IPS-20b (cell line): ENCODE data around the gene CACNA1I.

ENCODE experiments used
- H3K27ac ChIP-seq: one replicate; pipeline ENCODE4 v1.5.1; 2013; ENCODE audit warnings: low read length
- H3K27me3 ChIP-seq: 2 replicates; pipeline ENCODE4 v1.6.1; 2013; ENCODE audit warnings: mild to moderate bottlenecking, low read length, inconsistent platforms; ENCODE audit not compliant: insufficient read depth
- H3K36me3 ChIP-seq: 2 replicates; pipeline ENCODE4 v1.6.1; 2013; ENCODE audit warnings: low read depth, mild to moderate bottlenecking, inconsistent platforms, low read length, moderate library complexity; ENCODE audit not compliant: insufficient read depth
- H3K4me1 ChIP-seq: 2 replicates; pipeline ENCODE4 v1.6.1; 2013; ENCODE audit warnings: mild to moderate bottlenecking, control low read depth, inconsistent platforms, low read length, moderate library complexity; ENCODE audit not compliant: insufficient read depth
- H3K4me3 ChIP-seq: 2 replicates; pipeline ENCODE4 v1.5.1; 2013; ENCODE audit warnings: mild to moderate bottlenecking, low read length, inconsistent platforms
- H3K9ac ChIP-seq: 2 replicates; pipeline ENCODE4 v1.6.1; 2013; ENCODE audit warnings: low read depth, mild to moderate bottlenecking, inconsistent platforms, low read length, moderate library complexity
- H3K9me3 ChIP-seq: 2 replicates; pipeline ENCODE4 v1.6.1; 2013; ENCODE audit warnings: mild to moderate bottlenecking, low read depth, low read length, inconsistent platforms; ENCODE audit not compliant: insufficient read depth

CACNA1I gene

DNA sequence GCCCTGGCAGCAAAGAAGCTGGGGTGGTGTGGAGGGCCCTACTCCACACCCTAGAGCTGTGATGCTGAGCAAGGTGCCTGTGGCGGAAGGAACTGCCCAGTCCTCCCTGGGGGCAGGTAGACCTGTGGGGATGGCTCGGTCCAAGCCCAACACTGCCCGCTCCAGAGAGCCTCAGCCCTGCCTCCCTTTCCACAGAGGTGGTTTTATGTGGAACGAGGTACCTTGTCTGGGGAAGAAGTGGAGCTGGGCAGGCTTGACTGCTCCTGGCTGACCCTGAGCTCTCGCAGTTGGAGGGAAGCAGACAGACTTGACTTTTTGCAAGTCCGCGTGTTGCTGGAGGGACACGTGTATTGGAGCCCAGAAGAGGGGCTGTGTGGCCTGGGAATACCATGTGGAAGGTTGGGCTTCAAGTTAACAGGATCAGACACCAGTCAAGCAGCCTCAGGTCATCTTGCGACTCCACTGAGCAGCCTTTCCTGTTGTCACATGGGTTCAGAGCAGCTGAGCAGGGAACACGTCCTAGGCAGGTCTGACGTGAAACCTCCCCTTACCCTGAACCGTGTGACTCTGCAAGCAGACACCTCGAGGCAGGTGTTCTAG, 117.7 kb downstream of the CACNA1I start:
- H3K36me3 ChIP-seq = no peaks in the 10 kb centered on the region
- H3K27me3 ChIP-seq = no peaks in the 10 kb centered on the region
- no peaks in the 10 kb centered on the region for H3K9me3 ChIP-seq
- no peak overlapping the region for H3K4me3 ChIP-seq
- no peak overlapping the region for H3K9ac ChIP-seq
- H3K4me1 ChIP-seq = no peaks in the 10 kb centered on the region
- H3K27ac ChIP-seq = no peak overlapping the region

DNA sequence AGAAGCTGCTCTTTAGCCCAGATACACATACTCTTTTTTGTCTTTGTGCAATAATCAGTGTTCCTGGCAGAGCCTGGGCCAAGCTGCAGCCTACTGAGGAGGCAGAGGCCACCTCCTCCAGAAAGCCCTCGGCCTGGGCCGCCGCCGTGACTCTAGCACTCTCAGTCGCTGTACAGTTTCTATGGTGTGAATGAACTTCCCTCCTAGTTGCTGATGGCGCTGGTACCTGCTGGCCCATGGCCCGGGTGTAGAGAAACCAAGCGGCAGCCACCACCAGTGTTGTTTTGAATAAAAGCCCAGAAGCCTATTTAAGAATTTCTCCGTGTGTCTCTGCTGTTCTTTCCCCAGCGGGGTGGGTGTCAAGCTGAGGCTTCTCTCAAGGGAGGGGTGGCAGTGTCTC, 118.9 kb downstream of the CACNA1I start:
- no peak overlapping the region for H3K4me3 ChIP-seq
- no peaks in the 10 kb centered on the region for H3K4me1 ChIP-seq
- no peaks in the 10 kb centered on the region for H3K9me3 ChIP-seq
- no peak overlapping the region for H3K9ac ChIP-seq
- H3K27ac ChIP-seq = no peak overlapping the region
- no peaks in the 10 kb centered on the region for H3K27me3 ChIP-seq
- no peaks in the 10 kb centered on the region for H3K36me3 ChIP-seq

DNA sequence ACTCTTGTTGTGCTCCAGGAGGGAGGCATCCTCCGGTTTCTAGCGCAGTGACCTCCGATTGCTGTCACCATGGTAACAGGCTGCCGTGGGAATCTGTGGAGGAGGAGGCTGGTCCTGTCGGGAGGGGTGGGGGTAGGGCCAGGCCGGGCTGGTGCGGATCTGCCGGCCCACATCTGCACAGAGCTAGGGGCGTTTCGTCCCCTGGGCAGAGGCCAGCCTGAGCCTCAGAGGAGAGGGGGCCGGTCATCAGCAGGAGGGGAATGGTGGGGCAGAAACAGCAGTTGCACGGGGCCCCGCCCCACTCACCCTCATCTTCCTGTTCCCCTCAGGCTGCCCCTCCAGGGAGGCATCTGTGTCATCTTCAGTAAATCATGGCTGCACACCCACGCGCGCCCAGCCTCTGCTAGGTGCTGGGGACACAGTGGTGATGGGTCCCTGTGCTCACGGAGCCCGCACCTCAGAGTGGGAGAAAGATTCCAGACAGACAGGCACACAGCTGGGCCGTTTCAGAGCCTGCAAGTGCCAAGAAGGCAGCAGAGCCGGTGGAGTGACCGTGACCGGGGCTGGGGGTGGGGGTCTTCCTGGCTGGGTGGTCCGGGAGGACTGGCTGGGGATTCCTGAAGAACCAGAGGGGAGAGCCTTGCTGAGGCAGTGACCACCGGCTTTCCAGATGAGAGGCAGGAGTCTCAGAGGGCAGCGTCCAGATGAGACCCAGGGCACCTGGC, 120.5 kb downstream of the CACNA1I start:
- Histone ChIP-seq H3K36me3 (no peaks in the 10 kb centered on the region), H3K9me3 (no peaks in the 10 kb centered on the region), H3K4me3 (peak overlapping the region; percentile 22; the same call in 1 of the 2 replicates), H3K4me1 (no peaks in the 10 kb centered on the region), H3K27me3 (no peaks in the 10 kb centered on the region), H3K9ac (no peak overlapping the region), H3K27ac (no peak overlapping the region)

DNA sequence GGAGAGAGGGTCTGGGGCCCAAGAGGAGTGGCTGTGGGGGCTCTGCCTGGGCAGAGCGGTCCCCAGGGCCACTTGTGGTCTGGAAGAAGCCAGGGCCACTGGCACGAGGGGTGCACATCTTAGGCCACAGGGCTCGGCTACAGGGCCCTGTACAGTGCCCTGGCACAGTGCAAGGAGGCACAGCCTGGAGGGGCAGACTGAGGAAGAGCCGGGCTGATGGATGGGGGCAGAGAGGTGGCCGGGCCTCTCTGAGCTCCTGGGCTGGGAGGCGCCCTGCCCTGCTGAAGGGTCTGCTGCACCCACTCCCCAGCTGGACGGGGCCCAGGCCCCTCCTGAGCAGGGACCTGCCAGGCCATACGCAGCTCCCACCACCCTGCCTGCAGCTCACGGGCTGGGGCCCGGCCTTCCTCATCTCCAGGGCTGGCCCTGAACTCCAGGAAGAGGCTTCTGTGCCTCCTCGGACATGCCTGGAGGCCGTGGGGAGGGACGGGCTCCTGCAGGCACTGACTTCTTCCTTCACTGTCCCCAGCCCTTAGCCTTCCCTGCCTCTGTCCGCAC, 123.5 kb downstream of the CACNA1I start:
- no peaks in the 10 kb centered on the region for H3K9me3 ChIP-seq
- H3K27ac ChIP-seq = no peak overlapping the region
- H3K36me3 ChIP-seq = no peaks in the 10 kb centered on the region
- no peak overlapping the region for H3K4me3 ChIP-seq
- no peaks in the 10 kb centered on the region for H3K27me3 ChIP-seq
- no peaks in the 10 kb centered on the region for H3K4me1 ChIP-seq
- no peak overlapping the region for H3K9ac ChIP-seq

DNA sequence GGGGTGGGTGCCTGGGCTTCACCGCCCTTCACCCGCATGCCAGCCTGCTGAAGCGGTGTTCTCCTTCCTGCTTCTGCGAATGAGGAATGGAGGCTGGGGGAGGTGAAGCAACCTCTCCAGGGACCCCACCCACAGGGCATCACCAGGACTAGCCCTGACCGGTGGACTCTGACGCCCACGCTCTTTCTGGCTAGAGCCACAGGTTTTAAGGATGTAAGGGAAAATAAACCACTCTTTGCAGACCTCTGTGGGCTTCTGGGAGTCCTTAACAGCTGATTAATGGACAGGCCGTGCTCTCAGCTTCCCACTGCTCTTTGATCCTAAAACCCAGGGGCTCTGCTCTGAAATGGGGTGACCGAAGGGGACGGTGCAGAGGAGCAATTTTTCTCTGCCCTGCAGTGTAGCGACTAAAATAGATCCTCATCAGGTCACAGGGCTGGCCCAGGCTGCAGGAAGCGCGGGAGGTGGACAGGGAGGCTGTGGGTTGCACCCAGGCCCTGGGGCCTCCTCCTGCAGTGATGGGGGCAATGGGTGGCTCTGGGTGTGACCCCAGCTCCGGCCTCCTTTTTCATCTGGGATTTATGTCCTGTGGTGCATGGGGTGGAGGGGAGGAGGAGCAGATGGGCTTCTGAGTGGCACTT, 127.4 kb downstream of the CACNA1I start:
- Histone ChIP-seq H3K36me3 (no peaks in the 10 kb centered on the region), H3K4me3 (no peak overlapping the region), H3K9me3 (no peaks in the 10 kb centered on the region), H3K4me1 (no peaks in the 10 kb centered on the region), H3K27me3 (no peaks in the 10 kb centered on the region), H3K9ac (no peak overlapping the region), H3K27ac (no peak overlapping the region)

DNA sequence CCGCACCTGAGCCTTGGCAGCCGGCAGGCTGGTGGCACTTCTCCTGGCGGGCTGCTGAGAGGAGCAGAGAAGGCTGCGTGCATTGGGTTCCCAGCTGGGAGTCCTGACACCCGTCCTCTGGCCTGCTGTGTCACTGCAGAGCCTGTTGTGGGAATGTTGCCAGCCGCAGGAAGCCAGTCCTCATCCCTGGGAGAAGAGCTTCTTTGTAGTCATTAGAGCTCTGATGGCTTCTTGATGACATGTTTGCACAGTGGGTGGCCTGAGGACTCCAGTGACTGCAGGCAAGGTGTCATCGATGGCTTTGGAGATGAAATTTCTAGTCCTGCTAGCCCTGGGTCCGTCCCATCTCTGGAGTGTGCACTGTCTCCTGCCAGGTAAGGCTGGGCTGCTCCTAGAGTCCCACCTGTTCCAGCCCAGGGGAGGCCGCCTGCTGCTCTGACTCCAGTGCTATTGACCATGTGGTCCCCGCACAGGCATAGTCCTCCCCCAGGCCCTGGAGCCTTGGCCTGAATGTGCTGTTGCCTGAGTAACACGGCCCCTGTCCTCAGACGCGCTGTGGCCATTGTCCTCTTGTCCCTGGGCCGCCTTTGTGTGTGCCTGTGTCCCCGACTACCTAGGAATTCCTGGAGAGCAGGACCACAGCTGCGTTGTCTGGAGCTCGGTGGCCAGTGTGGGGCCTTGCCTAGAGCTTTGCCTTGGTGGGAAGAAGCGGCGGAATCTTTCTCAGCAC, 129.2 kb downstream of the CACNA1I start:
- no peak overlapping the region for H3K4me3 ChIP-seq
- no peaks in the 10 kb centered on the region for H3K4me1 ChIP-seq
- H3K27ac ChIP-seq = no peak overlapping the region
- no peaks in the 10 kb centered on the region for H3K9me3 ChIP-seq
- no peaks in the 10 kb centered on the region for H3K27me3 ChIP-seq
- no peaks in the 10 kb centered on the region for H3K36me3 ChIP-seq
- no peak overlapping the region for H3K9ac ChIP-seq

DNA sequence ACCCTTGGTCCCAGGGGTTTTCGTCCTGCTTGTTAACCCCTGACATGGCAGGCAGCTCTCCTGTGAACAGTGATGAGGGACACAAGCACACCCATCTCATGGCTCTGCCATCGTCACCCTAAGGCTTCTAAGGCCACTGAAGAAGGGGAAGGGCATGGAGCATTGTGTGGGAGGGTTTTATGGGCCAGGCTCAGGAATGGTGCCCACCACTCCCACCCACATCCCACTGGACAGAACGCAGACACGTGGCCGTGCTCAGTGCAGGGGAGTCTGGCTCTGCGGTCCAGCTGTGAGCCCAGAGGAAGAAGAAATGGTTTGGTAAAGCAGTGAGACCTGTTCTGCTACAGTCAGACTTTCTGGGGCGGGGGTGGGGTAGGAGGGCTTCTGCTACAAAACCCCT, 130.0 kb downstream of the CACNA1I start:
- no peak overlapping the region for H3K4me3 ChIP-seq
- H3K36me3 ChIP-seq = no peaks in the 10 kb centered on the region
- H3K9ac ChIP-seq = no peak overlapping the region
- no peaks in the 10 kb centered on the region for H3K27me3 ChIP-seq
- H3K9me3 ChIP-seq = no peaks in the 10 kb centered on the region
- H3K4me1 ChIP-seq = no peaks in the 10 kb centered on the region
- H3K27ac ChIP-seq = no peak overlapping the region

DNA sequence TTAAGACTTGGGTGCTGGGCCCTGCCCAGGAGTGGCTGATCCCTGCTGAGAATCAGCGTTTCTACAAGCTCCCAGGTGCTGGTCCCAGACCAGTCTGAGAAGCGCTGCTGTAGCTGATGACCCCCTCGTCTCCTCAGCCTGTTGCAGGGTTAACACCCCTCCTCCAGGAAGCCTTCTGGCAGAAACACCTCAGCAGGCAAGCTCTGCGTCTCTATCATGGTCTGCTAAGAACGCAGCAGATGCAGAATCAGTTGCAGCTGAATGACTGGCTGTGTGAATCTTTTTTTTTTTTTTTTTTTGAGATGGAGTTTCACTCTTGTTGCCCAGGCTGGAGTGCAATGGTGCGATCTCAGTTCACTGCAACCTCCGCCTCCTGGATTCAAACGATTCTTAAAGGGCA, 132.5 kb downstream of the CACNA1I start:
- Histone ChIP-seq H3K9me3 (no peaks in the 10 kb centered on the region), H3K27me3 (no peaks in the 10 kb centered on the region), H3K4me1 (peaks cover 7% of the 10 kb centered on the region; the same call in 1 of the 2 replicates), H3K36me3 (no peaks in the 10 kb centered on the region), H3K27ac (no peak overlapping the region), H3K4me3 (no peak overlapping the region), H3K9ac (no peak overlapping the region)

DNA sequence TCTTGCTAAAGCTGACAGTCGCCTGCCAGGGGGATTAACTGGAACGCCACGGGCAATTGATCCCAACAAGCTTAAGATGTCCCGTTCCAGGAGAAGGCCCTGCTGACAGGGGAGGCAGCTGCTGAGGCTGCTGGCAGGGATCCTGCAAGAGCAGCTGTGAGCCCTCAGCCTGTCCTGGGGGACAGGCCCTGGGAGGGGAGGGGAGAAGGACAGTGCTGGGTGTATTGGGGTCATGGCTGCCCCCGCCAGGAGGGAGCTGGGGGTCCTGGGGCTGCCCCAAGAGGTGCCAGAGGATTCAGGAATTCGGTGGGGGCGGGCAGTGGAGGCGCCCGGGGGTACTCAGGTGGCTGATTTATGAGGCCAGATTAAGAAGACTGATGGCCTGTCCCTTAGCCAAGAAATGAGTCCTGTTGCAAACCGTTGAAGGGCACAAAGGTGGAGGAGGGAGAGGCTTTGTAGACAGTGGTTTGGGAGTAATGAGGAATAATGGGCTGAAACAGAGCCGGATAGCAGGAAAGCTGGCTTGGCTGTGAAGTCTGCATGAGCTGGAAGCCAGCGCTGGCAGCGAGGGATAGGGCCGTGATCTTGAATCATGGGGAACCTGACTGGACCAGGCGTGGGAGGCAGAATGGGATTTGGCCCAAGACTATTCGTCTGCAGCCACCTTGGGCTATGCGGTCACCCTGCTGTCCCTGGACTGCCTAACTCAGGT, 133.5 kb downstream of the CACNA1I start:
- Histone ChIP-seq H3K27me3 (no peaks in the 10 kb centered on the region), H3K9me3 (no peaks in the 10 kb centered on the region), H3K27ac (no peak overlapping the region), H3K4me3 (no peak overlapping the region), H3K36me3 (no peaks in the 10 kb centered on the region), H3K9ac (no peak overlapping the region), H3K4me1 (peaks cover 7% of the 10 kb centered on the region; the same call in 1 of the 2 replicates)

DNA sequence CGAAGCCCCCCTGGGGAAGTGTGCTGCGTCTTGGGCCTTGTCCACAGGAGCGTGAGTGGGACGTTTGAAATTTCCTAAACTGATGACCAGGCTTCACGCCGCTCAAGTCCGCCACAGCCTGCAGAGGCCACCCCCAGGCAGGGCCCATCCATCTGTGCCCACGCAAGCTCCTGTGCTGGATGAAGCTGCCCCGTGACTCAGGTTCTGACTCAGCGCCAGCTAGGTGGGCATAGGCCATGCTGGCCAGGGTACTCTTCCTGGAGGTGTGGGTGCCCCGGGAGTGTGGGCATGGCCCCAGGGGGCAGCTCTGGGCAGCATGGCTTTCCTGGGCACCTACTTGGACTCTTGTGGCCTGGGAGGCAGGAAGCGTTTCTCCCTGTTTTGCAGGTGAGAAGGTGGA, 134.8 kb downstream of the CACNA1I start:
- no peaks in the 10 kb centered on the region for H3K9me3 ChIP-seq
- no peaks in the 10 kb centered on the region for H3K27me3 ChIP-seq
- no peak overlapping the region for H3K4me3 ChIP-seq
- H3K4me1 ChIP-seq = peaks cover 7% of the 10 kb centered on the region; the same call in 1 of the 2 replicates
- no peak overlapping the region for H3K9ac ChIP-seq
- H3K36me3 ChIP-seq = no peaks in the 10 kb centered on the region
- no peak overlapping the region for H3K27ac ChIP-seq
